ENCODE results near the gene ARHGAP26.

- TF ChIP-seq POLR2AphosphoS5 (IDR thresholded peaks at IDR 0.05; ENCODE audit: low read depth, low read length) (no peak), SIN3A (IDR thresholded peaks at IDR 0.05; ENCODE audit: borderline replicate concordance, insufficient read depth, low read length) (no peak), TAF1 (IDR thresholded peaks at IDR 0.05; ENCODE audit: borderline replicate concordance, insufficient read depth, low read length) (no peak)
Measured at GRCh38 chr5:143064218-143064641, 294.1 kb downstream of the ARHGAP26 start.

All from PFSK-1 (cell line).